ENCODE measurements around the gene AREL1.
A peak's percentile ranks its signal among the peaks of the same experiment; 100 is the strongest.

Gene AREL1

DNA sequence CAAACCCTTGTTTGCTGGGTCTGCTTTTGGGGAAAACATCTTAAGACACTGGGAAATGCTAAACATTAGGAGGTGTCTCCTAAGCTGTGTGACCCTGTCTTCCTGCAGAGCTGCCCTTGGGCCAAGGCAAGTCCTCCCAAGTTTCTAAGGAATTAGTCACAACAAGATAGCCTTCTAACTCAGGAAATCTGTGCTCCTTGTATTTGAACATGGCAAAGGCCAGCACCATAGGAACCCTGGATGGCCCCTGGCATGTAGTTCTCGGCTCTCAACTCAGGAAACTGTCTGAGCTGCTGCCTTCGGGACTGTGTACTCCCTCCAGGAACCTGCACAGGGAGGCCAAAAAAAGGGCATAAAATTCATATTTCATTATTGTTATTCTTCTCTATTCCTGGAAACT, 63.2 kb downstream of the AREL1 start:
- H3K4me1 Mint-ChIP-seq: peaks cover 22% of the 10 kb centered on the region
- TF ChIP-seq, protein P1, sequence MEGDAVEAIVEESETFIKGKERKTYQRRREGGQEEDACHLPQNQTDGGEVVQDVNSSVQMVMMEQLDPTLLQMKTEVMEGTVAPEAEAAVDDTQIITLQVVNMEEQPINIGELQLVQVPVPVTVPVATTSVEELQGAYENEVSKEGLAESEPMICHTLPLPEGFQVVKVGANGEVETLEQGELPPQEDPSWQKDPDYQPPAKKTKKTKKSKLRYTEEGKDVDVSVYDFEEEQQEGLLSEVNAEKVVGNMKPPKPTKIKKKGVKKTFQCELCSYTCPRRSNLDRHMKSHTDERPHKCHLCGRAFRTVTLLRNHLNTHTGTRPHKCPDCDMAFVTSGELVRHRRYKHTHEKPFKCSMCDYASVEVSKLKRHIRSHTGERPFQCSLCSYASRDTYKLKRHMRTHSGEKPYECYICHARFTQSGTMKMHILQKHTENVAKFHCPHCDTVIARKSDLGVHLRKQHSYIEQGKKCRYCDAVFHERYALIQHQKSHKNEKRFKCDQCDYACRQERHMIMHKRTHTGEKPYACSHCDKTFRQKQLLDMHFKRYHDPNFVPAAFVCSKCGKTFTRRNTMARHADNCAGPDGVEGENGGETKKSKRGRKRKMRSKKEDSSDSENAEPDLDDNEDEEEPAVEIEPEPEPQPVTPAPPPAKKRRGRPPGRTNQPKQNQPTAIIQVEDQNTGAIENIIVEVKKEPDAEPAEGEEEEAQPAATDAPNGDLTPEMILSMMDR (IDR thresholded peaks at IDR 0.05): no peak

DNA sequence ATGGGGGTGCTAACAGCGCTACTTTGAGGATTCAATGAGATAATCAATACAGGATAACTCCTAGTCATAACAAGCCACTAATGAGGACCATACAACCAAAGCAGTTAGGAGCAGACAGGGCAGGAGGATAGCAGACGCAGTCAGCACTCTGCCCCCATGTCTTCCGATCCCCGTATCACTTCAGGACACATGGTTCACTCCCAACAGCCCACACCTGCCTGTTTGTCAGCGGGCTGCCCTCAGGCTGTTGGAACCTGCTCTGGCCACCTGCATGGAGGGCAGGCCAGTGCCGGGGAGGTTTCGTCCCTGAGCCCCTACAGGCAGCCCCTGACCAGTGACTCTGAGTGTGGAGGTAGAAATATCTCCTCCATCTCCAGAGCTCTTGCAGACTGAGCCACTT, 63.7 kb downstream of the AREL1 start:
- Mint-ChIP-seq H3K27me3 (ENCODE audit: low read depth, poor library complexity) (peaks cover 7% of the 10 kb centered on the region), H3K4me3 (no peak overlapping the region), H3K4me1 (peaks cover 22% of the 10 kb centered on the region), H3K36me3 (ENCODE audit: low read depth) (no peaks in the 10 kb centered on the region), H3K9me3 (no peaks in the 10 kb centered on the region), H3K27ac (no peak overlapping the region)
- DNase-seq: no peak
- TF ChIP-seq, protein P1 (IDR thresholded peaks at IDR 0.05): no peak

More for the DNA sequence above, 63.2 kb downstream of the AREL1 start:
- Mint-ChIP-seq H3K27ac (no peak overlapping the region), H3K4me3 (no peak overlapping the region), H3K27me3 (ENCODE audit: low read depth, poor library complexity) (peaks cover 7% of the 10 kb centered on the region), H3K36me3 (ENCODE audit: low read depth) (no peaks in the 10 kb centered on the region), H3K9me3 (no peaks in the 10 kb centered on the region)
- no peak for DNase-seq

DNA sequence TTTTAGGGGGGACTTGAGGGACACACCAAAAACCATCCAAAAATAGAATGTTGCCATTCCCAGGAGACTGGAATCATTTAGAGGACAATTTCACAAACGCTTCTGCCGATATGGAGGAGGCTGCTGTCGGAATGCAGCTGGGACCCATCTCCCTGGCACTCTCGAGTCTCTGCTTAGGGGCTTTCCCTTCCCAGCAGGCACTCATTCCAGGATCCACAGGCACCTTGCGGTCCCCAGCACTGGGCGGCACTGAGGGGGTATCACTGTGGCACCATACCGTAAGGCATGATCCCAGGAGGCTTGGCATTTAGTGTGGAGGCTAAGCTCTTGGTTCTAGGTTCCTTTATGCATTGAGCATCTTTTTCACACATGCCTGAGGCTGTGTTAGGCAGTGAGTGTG, 64.3 kb downstream of the AREL1 start:
- Mint-ChIP-seq H3K4me1 (peaks cover 22% of the 10 kb centered on the region), H3K36me3 (ENCODE audit: low read depth) (no peaks in the 10 kb centered on the region), H3K27ac (no peak overlapping the region), H3K27me3 (ENCODE audit: low read depth, poor library complexity) (peaks cover 3% of the 10 kb centered on the region), H3K9me3 (no peaks in the 10 kb centered on the region), H3K4me3 (no peak overlapping the region)
- TF ChIP-seq, protein P1 (IDR thresholded peaks at IDR 0.05): no peak
- DNase-seq: no peak

DNA sequence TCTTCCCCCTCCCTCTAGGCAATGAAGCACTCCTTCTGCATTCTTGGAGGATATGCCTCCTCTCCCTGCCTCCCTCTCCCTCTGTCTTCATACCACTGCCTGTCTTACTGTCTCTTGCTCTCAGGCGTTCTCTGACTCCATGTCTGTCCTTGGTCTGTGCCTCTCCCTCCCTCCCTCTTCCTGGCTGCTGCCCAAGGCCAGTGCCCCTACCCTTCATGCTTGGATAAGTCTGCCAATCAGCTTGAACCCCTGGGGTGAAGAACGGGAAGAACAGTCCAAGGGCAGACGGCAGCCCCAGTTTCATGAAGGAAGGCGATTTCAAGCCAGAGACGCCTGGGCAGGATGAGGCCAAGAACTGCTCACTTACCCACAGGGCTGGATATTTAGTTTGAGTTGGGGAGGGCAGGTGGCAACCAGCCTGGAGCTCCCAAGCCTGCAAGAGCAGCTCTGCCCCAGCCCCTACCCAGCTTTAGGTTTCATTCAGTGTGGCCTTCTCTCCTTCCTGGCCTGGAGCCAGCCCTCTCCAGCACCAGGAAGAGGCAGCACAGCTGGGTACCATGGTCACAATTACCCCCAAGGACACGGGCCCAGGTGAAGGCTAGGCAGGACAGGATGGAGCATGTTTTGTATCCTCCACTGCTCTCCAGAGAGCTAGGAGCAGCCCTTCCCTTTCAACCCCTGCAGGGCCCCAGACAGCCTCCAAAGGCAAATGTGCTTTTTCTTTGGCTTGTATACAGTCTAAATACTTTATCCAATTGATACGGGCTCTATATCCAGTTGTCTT, 65.0 kb downstream of the AREL1 start:
- TF ChIP-seq, protein P1 (IDR thresholded peaks at IDR 0.05): no peak
- no peak for DNase-seq
- H3K4me3 Mint-ChIP-seq: no peak overlapping the region
- H3K27me3 Mint-ChIP-seq (ENCODE audit: low read depth, poor library complexity): peaks cover 6% of the 10 kb centered on the region
- peak overlapping the region; percentile 75 for H3K27ac Mint-ChIP-seq
- H3K9me3 Mint-ChIP-seq: no peaks in the 10 kb centered on the region
- peaks cover 22% of the 10 kb centered on the region for H3K4me1 Mint-ChIP-seq
- no peaks in the 10 kb centered on the region for H3K36me3 Mint-ChIP-seq (ENCODE audit: low read depth)

DNA sequence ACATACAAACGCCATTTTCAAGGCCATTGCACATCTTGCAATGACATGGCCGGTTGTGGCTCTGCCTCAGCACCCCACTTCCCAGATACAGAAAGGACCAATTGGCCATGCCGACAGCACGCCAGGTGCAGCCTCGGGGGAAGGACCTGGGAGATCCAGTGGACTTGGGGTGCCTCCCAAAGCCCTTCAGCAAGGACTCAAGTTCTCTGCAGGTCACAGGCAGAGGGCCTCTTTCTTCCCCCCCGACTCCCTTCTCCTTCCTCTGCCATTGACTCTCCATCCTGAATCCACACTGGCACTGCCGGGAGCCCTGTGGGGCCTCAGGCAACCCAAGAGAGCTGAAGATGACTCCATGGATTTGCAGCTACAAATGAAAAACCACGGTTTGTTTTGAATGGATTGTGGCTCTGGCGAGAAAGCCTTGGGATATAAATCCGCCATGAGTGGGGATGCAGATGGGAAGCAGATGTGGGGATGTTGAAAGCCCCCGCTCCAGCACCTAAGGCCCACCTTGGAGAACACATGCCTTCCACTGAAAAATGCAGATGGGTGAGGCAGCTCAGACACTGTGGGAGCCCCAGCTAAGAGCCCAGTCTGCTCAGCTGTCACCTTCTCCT, 65.7 kb downstream of the AREL1 start:
- TF ChIP-seq, protein P1 (IDR thresholded peaks at IDR 0.05): no peak
- no peaks in the 10 kb centered on the region for H3K9me3 Mint-ChIP-seq
- no peak overlapping the region for H3K4me3 Mint-ChIP-seq
- peak overlapping the region; percentile 49 for H3K27ac Mint-ChIP-seq
- H3K27me3 Mint-ChIP-seq (ENCODE audit: low read depth, poor library complexity): peaks cover 6% of the 10 kb centered on the region
- H3K36me3 Mint-ChIP-seq (ENCODE audit: low read depth): no peaks in the 10 kb centered on the region
- peaks cover 22% of the 10 kb centered on the region for H3K4me1 Mint-ChIP-seq
- DNase-seq: no peak
